A549 treated with DMSO at 1 μM for 4 hours (cell line): ENCODE data around the gene MID2. TPM values are rescaled to one million over a fixed set of nuclear protein-coding genes. Genes with fewer than 3 reads are reported as not detected.

Experiments used
- total RNA-seq: library from RNA; stranded (reverse); fragments of 200-300 nt; extraction: Qiagen RNA extraction; gene quantifications from 5 replicates; pipeline ENCODE4 v1.2.3, GENCODE V29; 2022; ENCODE audit warnings: low read depth

Gene MID2, protein sequence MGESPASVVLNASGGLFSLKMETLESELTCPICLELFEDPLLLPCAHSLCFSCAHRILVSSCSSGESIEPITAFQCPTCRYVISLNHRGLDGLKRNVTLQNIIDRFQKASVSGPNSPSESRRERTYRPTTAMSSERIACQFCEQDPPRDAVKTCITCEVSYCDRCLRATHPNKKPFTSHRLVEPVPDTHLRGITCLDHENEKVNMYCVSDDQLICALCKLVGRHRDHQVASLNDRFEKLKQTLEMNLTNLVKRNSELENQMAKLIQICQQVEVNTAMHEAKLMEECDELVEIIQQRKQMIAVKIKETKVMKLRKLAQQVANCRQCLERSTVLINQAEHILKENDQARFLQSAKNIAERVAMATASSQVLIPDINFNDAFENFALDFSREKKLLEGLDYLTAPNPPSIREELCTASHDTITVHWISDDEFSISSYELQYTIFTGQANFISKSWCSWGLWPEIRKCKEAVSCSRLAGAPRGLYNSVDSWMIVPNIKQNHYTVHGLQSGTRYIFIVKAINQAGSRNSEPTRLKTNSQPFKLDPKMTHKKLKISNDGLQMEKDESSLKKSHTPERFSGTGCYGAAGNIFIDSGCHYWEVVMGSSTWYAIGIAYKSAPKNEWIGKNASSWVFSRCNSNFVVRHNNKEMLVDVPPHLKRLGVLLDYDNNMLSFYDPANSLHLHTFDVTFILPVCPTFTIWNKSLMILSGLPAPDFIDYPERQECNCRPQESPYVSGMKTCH
- 6.5 to 8.3 TPM (median 7.8 TPM) in 5 replicates for total RNA-seq

DNA sequence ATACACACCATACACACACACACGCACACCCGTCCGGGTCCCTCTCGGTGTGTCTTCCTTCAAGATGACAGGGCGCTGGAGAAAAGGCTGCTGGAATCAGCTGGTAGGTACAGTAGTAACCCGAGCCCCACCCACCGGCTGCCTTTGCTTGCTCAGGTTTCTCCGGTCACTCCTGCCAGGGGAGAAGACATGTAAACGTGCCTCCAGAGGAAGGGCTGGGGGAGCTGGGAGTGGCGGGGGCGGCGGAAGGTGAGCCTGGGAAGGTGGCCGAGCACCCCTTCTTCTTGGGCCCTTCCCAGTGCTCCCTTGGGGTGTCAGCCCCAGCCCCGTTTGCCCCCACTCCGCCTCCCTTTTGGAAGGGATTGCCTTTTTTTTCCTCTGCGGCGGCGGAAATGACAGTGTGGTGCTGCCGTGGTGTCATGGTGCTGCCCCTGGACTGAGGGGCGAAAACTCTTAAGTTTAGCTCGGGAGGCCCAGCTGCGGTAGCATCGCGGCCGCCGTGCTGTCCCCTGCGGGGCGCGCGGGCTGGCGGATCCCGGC, at the start of gene MID2:
TSS of gene MID2 (plus strand) at position 169 of the 540 bp plus-strand sequence. CDS start 561 bp downstream, outside the sequence.

DNA sequence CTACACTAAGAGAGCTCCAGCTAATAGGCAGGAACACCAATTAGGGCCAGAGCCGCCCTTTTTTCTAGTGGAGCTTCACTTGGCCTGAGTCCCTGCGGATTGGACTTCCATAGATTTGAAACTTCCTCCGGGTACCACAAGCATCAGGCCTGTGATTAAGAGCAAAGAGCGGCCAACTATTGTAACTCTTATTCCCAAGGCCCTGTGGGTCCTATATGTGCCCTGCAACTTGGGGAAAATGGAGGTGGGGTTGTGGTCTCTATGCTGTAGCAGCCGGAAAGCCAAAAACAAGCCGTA, 48.2 kb upstream of the MID2 start, which contains the start of gene NCBP2L:
TSS of gene NCBP2L (plus strand) at position 198 of the 297 bp plus-strand sequence. CDS start 16,488 bp downstream, outside the sequence.

Other genes starting within 250 kb of the MID2 start
- 100 to 115 TPM (median 105 TPM) in 5 replicates for gene PRPS1, start 197.4 kb upstream of the MID2 start, total RNA-seq
- gene TSC22D3, start 50.1 kb upstream of the MID2 start, total RNA-seq, result 18.7 to 23.3 TPM (median 21.3 TPM) in 5 replicates
- not detected in 5 replicates for gene NCBP2L, start 48.1 kb upstream of the MID2 start, total RNA-seq
- not detected in 5 replicates for gene TEX13B, start 156.5 kb downstream of the MID2 start, total RNA-seq
- gene VSIG1, start 219.2 kb downstream of the MID2 start, total RNA-seq, result 0.25 to 0.61 TPM (median 0.37 TPM) in 5 replicates